ENCODE results near the gene TAOK2.

TAOK2 gene

DNA sequence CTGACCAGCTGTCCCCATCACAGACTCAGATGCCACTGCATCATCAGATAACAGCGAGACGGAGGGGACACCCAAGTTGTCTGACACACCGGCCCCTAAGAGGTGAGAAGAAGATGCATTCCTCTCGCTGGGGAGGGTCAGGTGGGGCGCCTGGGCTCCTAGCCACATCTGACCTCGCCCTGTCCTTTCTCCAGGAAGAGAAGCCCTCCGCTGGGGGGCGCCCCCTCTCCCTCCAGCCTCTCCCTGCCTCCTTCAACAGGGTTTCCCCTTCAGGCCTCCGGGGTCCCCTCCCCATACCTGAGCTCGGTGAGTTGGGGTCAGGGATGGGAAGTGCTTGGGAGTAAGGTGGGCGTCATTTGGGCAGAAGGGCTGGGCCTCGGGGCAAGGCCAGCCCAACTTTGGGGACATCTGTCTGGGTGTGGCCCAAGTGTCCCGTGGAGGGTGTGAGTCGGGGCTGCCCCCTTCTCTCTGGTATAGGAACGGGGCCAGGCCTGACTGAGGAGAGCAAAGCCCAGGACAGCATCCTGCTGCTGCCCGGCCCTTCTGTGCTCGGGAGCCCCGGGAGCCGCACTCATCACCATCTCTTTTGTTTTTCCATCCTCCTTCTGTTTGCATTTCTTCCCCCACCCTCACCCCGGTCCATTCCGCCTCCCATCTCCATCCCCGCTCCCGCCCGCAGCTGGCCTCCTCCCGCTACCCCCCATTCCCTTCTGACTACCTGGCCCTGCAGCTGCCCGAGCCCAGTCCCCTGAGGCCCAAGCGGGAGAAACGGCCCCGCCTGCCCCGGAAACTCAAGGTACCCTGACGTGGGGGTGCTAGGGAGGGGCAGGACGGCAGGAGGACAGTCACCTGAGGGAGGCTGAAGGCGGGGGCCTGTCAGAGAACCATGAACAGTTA, 27.3 kb downstream of the TAOK2 start:
- TF ChIP-seq GATA2 (IDR thresholded peaks at IDR 0.05; ENCODE audit: low read depth, low read length) = no peak
- no peak for TF ChIP-seq GATA3 (IDR thresholded peaks at IDR 0.05; ENCODE audit: low read depth, low read length)

DNA sequence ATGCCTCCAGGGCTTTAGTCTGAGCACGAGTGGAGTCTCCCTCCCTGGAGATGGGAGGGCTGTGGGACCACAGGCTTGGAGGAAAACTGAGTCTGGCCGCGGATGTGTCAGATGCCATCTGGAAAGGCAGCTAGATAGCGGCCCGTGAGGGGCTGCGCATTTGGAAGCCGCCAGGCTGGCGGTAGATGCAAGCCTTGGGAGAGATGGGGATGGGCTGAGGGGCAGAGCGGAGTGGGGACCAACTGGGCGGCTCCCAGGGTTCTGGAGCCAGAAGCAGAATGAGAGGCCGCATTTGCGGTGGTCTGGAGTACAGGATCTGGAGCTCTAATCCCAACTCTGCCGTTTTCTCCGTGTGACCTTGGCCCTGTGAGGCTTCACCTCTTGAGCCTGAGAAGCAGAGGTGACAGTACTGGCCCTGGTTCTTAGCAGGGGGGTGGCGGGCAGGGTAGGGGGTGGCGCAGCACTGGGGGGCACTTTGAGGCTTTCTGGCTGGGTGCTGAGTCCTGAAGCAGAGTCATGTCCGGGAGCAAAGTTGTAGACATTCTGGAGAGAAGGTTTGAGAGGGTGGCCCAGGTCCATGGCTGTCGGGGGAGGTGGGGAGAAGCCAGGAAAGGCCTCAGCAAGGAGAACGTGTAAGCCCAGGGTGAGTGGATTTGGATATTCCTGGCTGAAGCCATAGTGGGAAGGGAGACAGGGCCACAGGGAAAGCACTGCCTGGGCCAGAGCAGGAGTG, 29.1 kb downstream of the TAOK2 start:
- TF ChIP-seq GATA2 (IDR thresholded peaks at IDR 0.05; ENCODE audit: low read depth, low read length) (no peak), GATA3 (IDR thresholded peaks at IDR 0.05; ENCODE audit: low read depth, low read length) (no peak)

DNA sequence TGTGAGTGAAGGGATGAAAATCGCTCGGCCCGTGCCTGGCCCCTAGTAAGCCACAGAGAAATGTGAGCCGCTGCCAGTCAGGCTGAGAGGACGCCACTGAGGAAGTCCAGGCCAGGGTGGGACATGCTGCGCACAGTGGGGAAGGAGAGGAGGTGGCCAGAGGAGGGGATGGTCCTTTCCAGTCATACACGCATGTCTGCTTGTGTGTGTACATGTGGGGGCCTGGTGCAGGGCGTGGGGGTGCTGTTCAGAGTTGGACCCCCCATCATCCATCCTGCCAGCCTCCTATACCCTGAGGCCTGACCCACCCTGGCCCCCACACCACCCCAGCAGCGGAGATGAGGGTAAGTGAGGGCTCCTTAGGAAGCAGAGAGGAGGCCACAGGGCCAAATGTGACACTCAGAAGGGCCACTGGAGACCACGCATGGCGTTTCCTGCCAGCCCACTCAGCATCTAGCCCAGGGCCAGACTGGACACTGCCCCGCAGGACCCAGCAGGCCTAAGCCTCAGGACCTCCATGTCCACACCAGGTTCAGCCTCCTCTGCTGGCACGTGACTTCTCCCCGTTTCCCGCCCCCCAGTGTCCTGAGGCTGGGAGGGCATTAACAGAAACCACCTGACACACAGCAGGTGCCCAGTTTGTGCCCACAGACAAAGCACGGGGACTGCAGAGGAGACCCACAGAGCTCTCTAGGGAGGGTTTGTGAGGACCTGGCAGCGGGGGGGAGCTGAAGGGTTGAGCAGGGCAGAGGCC, 30.2 kb downstream of the TAOK2 start:
- no peak for TF ChIP-seq GATA3 (IDR thresholded peaks at IDR 0.05; ENCODE audit: low read depth, low read length)
- TF ChIP-seq GATA2 (IDR thresholded peaks at IDR 0.05; ENCODE audit: low read depth, low read length) = no peak

DNA sequence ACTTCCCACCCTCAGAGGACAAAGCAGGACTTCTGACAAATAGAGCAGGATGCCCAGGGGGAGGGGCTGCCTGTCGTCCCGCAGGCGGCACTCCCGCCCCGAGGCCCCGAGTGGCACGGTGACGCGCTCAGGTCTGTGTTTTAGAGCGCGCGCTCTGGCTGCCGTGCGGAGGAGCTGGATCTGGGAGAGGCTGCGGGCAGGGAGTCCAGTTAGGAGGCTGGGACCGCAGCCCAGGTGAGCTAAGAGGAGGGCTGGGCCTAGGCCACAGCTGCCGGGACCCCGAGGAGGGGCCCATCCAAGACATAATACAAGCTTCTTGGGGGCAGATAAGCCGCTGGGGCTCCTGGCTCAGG, 30.7 kb downstream of the TAOK2 start:
- TF ChIP-seq GATA3 (IDR thresholded peaks at IDR 0.05; ENCODE audit: low read depth, low read length) (no peak), GATA2 (IDR thresholded peaks at IDR 0.05; ENCODE audit: low read depth, low read length) (no peak)

DNA sequence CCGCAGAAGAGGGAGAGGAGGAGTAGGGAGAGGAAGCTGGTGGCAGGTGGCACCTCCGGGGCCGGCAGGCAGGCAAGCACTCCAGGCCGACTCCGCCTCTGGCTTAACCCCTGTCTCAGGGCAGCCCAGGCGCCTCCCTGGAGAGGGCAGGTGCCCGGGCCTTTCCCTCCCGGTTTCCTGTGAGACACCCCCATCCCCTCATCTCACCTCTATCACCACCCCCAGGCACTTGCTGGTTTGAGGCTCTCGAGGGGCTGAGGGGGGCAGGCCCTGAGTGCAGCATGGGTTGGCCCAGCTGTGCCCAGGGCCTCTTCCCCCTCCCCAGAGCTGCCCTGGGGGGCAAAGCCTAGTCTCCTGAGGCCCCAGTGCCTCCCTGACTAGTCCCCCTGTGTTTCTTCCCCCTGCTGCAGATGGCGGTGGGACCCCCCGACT, 31.2 kb downstream of the TAOK2 start:
- no peak for TF ChIP-seq GATA2 (IDR thresholded peaks at IDR 0.05; ENCODE audit: low read depth, low read length)
- no peak for TF ChIP-seq GATA3 (IDR thresholded peaks at IDR 0.05; ENCODE audit: low read depth, low read length)

DNA sequence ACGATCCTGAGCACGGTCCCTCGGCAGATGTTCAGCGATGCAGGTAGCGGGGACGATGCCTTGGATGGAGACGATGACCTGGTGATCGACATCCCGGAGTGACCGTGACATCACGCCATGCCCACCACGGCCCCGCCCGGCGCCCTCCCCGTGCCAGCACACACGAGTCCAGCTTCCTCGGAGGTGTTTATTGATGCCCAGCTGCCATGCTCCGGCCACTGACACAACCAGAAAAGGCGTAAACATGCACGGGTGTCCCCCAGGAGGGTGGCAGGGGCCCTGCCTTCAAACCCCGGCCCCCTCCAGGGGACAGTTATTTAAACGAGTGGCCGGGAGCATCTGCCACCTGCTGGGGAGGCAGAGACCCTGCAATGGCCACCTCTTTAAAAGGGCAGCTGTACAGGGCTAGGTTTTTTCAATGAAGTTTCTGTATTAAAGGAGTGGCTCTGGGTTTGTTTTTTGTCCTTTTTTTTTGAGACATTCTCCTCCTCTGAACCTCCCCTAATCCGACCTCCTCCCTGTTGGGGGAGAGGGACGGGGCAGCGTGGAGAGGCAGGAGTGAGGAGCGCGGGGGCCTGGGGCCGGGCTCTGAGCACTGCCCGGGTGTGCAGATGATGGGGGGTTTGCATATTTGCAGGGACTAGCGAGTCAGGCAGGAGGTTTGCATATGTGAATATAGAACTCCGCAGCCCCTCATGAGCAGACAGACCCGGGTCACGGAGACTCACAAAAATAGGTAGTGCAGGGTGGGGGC, 31.9 kb downstream of the TAOK2 start:
- TF ChIP-seq GATA2 (IDR thresholded peaks at IDR 0.05; ENCODE audit: low read depth, low read length) = no peak
- no peak for TF ChIP-seq GATA3 (IDR thresholded peaks at IDR 0.05; ENCODE audit: low read depth, low read length)

DNA sequence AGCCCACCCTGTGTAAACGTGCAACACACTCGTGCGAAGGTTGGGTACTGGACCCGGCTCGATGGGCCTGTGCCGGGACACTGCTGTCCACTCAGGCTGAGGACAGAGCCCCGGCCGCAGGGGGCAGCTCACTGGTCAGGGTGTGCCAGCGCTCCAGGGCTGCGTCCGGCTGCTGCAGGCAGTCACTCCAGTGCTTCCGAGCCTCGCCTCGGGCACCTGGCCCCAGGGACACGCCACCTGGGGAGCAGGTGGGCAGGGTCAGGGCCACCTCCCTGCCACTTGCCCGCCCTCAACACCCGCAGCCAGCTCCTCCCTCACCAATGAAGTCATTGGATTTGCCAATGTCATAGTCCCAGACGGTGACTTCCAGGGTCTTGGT, 32.4 kb downstream of the TAOK2 start:
- TF ChIP-seq GATA3 (IDR thresholded peaks at IDR 0.05; ENCODE audit: low read depth, low read length) = no peak
- TF ChIP-seq GATA2 (IDR thresholded peaks at IDR 0.05; ENCODE audit: low read depth, low read length) = no peak

DNA sequence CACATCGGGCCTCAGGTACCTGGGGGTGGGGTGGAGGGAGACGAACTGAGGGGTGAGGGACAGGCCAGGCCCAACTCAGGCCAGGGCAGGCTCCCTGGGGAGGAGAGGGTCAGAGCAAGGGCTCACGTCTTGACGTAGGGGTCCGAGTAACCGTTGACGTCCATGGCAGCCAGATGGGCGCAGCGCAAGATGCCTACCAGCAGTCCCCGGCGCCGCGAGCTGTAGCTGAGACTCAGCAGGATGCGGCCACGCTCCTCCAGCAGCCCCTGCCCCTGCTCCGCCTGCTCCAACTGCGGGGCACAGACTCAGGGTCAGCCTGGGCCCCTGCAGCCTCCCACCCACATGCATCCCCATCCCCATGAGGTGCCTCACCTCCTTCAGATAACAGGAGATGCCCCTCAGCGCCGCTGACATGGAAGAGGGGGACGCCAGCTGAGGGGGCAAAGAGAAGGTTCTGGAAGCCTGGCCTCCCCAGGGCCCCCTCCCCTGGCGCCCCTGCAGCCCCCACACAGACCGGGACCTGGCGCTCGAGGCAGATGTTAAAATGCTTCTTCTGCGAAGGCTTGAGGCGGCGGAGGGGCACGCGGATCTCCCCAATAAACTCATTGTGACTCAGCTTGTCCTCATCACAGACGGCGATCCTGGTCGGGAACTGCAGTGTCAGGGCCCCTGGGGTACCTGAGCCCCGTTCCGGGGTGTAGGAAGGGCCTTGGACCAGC, 33.1 kb downstream of the TAOK2 start:
- no peak for TF ChIP-seq GATA3 (IDR thresholded peaks at IDR 0.05; ENCODE audit: low read depth, low read length)
- no peak for TF ChIP-seq GATA2 (IDR thresholded peaks at IDR 0.05; ENCODE audit: low read depth, low read length)

DNA sequence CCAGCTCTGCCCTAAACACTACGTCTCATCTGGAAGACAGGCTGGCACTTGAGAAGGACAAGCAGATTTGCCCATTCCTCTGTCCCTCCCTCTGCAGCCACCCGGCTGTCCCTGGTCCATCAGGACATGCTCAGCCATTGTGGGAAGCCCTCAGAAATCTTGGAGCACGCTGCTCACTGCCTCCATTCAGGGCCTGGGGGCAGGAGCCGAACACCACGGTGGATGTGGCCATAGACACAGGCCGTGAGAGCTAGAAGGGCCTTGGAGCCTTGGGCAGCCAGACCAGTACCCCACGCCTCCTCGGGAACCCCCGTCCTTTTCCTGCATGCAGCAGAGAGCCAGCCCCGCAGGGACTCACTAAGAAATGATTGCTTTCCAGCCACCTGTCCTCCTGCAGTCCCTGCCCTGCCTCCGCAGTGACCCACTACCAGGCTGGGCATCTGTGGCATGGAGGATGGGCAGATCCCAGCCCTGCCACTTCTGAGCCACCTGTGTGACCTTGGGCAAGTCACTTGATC, 33.8 kb downstream of the TAOK2 start:
- TF ChIP-seq GATA2 (IDR thresholded peaks at IDR 0.05; ENCODE audit: low read depth, low read length) (no peak), GATA3 (IDR thresholded peaks at IDR 0.05; ENCODE audit: low read depth, low read length) (no peak)

DNA sequence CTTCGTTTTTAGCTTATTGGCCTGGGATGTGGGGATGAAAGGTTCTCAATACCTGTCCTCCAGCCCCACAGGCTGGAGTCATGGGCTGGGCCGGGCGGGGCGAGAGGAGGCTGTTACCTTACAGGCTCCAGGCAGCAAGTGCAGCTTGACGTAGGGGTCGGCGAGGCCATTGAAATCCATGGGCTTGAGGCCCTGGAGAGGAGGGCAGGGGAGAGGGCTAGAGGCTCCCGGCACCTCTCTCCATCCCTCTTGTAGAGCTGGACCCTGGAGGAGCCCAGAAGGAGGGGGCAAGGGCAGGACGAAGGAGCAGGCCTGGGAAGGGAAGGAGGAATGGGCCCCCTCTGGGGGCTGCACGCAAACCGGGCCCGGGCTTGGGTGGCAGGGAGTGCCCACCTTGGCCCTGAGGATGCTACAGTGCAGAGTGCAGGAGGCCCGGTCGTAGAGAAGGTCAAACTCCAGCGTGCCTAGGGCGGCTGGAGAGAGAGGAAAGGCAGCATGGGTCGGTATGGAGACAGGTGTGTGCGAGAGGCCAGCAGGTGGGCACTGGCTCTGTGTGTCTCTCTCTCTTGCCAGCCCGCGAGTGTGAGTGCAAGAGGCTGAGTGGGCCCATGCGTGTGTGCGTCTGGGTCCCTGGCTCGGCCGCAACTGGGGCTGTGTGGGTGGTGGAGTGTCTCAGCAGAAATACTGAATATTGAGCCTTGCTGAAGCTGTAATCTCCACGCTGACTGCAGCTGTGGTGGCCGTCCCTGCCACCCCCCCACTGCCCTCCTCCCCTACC, 35.6 kb downstream of the TAOK2 start:
- no peak for TF ChIP-seq GATA3 (IDR thresholded peaks at IDR 0.05; ENCODE audit: low read depth, low read length)
- TF ChIP-seq GATA2 (IDR thresholded peaks at IDR 0.05; ENCODE audit: low read depth, low read length) = no peak

DNA sequence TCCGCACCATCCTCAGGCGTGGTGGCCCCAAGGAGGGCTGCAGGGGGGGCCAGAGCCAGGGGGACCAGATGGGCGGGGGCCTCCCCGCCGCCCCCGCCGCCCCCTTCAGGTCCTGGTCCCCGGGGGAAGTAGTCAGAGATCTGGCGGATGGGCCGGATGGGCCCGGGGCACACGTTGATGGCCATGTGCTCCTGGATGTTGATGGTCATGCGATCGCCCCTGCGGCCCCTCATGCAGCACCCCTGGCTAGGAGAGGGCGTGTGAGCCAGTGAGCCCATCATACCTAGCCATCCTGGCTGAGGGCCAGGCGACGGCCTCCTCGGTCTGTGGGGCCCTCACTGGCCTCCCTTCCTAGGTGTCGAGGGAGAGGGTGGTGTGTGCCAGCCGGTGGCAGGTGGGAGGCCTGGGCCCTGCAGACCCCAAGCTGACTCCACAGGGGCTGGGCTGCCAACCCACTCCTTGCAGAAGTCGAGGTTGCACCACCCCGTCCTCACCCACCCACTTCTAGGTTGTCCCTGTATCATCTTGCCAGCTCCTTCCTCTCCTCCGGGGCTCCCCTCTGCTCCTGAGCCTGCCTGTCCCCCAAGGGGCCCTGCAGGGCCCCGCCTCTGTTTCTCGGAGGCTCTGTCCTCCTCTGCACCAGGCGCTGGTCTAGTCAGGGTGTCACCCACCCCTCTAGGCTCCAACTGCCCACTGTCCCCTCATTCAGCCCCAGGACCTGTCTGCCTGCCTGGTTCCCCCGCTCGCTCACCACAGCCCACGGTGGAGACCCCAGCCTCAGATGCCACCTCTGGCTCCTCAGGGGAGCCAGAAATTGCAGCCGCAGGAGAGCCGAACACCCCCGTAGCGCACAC, 36.5 kb downstream of the TAOK2 start:
- TF ChIP-seq GATA2 (IDR thresholded peaks at IDR 0.05; ENCODE audit: low read depth, low read length) = no peak
- no peak for TF ChIP-seq GATA3 (IDR thresholded peaks at IDR 0.05; ENCODE audit: low read depth, low read length)
